Mesendoderm (in vitro differentiated cells): ENCODE measurements around the gene KCNAB2.

Experiments
- DNase-seq: peaks from one replicate; pipeline ENCODE4 v3.0.0; 2013
- H2AK5ac ChIP-seq: 2 replicates; pipeline ENCODE4 v1.6.1; 2013; ENCODE audit warnings: low read length, inconsistent platforms
- H2BK120ac ChIP-seq: 2 replicates; pipeline ENCODE4 v1.6.1; 2013; ENCODE audit warnings: low read depth, mild to moderate bottlenecking, low read length, moderate library complexity, mixed read lengths
- H2BK15ac ChIP-seq: replicated peaks from 2 replicates; pipeline ENCODE4 v1.6.1; 2013; ENCODE audit warnings: low read depth, mild to moderate bottlenecking, moderate library complexity
- H2BK5ac ChIP-seq: 2 replicates; pipeline ENCODE4 v1.6.1; 2013; ENCODE audit warnings: low read length, inconsistent platforms
- H3K18ac ChIP-seq: 2 replicates; pipeline ENCODE4 v1.6.1; 2013; ENCODE audit warnings: mild to moderate bottlenecking, low read length, mixed read lengths
- H3K23ac ChIP-seq: one replicate; pipeline ENCODE4 v1.6.1; 2013; ENCODE audit warnings: low read length
- H3K27ac ChIP-seq: 2 replicates; pipeline ENCODE4 v1.5.1; 2013; ENCODE audit warnings: low read depth, mild to moderate bottlenecking, inconsistent platforms, low read length, moderate library complexity
- H3K27me3 ChIP-seq: 2 replicates; pipeline ENCODE4 v1.6.1; 2013; ENCODE audit warnings: low read length, control low read depth, mild to moderate bottlenecking, inconsistent platforms; ENCODE audit not compliant: insufficient read depth, poor library complexity
- H3K36me3 ChIP-seq: 2 replicates; pipeline ENCODE4 v1.6.1; 2013; ENCODE audit warnings: low read length, inconsistent platforms; ENCODE audit not compliant: control insufficient read depth, insufficient read depth
- H3K4ac ChIP-seq: one replicate; pipeline ENCODE4 v1.6.1; 2013; ENCODE audit warnings: low read depth, mild to moderate bottlenecking, low read length, moderate library complexity
- H3K4me1 ChIP-seq: 2 replicates; pipeline ENCODE4 v1.6.1; 2013; ENCODE audit warnings: low read depth, low read length, inconsistent platforms; ENCODE audit not compliant: control insufficient read depth
- H3K4me2 ChIP-seq: 2 replicates; pipeline ENCODE4 v1.6.1; 2013; ENCODE audit warnings: low read length
- H3K4me3 ChIP-seq: 2 replicates; pipeline ENCODE4 v1.5.1; 2013; ENCODE audit warnings: mild to moderate bottlenecking, low read length
- H3K56ac ChIP-seq: one replicate; pipeline ENCODE4 v1.6.1; 2013; ENCODE audit warnings: low read length
- H3K79me1 ChIP-seq: 2 replicates; pipeline ENCODE4 v1.6.1; 2013; ENCODE audit warnings: low read length, inconsistent platforms
- H3K79me2 ChIP-seq: 2 replicates; pipeline ENCODE4 v1.6.1; 2013; ENCODE audit warnings: mild to moderate bottlenecking, low read length; ENCODE audit not compliant: control insufficient read depth, insufficient read depth
- H3K9ac ChIP-seq: 2 replicates; pipeline ENCODE4 v1.6.1; 2013; ENCODE audit warnings: low read length, inconsistent platforms
- H4K5ac ChIP-seq: one replicate; pipeline ENCODE4 v1.6.1; 2013; ENCODE audit warnings: low read length
- H4K8ac ChIP-seq: one replicate; pipeline ENCODE4 v1.6.1; 2013; ENCODE audit warnings: low read depth, mild to moderate bottlenecking, control low read depth, low read length, moderate library complexity
- WGBS: extraction: QIAGEN DNeasy Blood & Tissue Kit; methylation state at CpG from one replicate; pipeline ENCODE4 v1.1.7; 2013; ENCODE audit warnings: low lambda C conversion rate, missing lambda C conversion rate; ENCODE audit not compliant: insufficient coverage; ENCODE audit errors: extremely low coverage; 5-methylcytosine and 5-hydroxymethylcytosine counted together

KCNAB2 gene

DNA sequence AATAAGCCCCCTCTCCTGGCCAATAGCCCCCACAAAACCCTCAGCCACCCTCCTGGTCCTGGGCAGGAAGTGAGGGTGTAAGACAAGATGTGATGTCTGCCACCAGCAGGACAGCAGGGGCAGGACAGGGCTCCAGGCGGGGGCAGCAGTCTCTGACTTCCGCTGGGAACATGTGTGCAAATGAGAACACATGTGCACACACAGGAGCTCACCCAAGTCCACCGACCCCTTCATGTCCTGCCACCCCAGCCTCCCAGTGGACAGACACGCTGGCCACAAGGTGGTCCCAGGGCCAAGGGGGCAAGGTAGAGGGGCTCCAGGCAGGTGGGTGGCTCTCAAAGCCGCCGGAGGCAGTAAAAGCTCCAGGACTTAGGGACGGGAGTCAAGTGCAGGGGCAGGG is 60.1 kb downstream of the KCNAB2 start:
- no peak overlapping the region for H4K5ac ChIP-seq
- no peak overlapping the region for H3K56ac ChIP-seq
- no peaks in the 10 kb centered on the region for H3K79me1 ChIP-seq
- no peak overlapping the region for H2BK120ac ChIP-seq
- no peak overlapping the region for H3K27ac ChIP-seq
- H3K4me1 ChIP-seq: no peaks in the 10 kb centered on the region
- H3K4ac ChIP-seq: no peak overlapping the region
- no peak overlapping the region for H4K8ac ChIP-seq
- no peaks in the 10 kb centered on the region for H3K36me3 ChIP-seq
- H2BK5ac ChIP-seq: no peak overlapping the region
- H2AK5ac ChIP-seq: no peak overlapping the region
- no peak overlapping the region for H3K4me3 ChIP-seq
- no CpG with 5 or more reads among the region's 7 CpGs for WGBS
- H3K18ac ChIP-seq: no peak overlapping the region
- DNase-seq: no peak
- H3K4me2 ChIP-seq: no peak overlapping the region
- H3K23ac ChIP-seq: no peak overlapping the region
- no peak overlapping the region for H3K9ac ChIP-seq
- H3K79me2 ChIP-seq: no peaks in the 10 kb centered on the region
- no peaks in the 10 kb centered on the region for H3K27me3 ChIP-seq
- H2BK15ac ChIP-seq: no peak overlapping the region

GRCh38 chr1:6106321-6106731 is 60.6 kb downstream of the KCNAB2 start:
- Histone ChIP-seq H3K4me1 (no peaks in the 10 kb centered on the region), H3K56ac (no peak overlapping the region), H3K23ac (no peak overlapping the region), H2BK5ac (no peak overlapping the region), H3K18ac (no peak overlapping the region), H2AK5ac (no peak overlapping the region), H3K4ac (no peak overlapping the region), H4K5ac (no peak overlapping the region), H3K27me3 (no peaks in the 10 kb centered on the region), H3K9ac (no peak overlapping the region), H2BK120ac (no peak overlapping the region), H3K27ac (no peak overlapping the region), H4K8ac (no peak overlapping the region), H3K79me2 (no peaks in the 10 kb centered on the region), H3K4me2 (no peak overlapping the region), H2BK15ac (no peak overlapping the region), H3K4me3 (no peak overlapping the region), H3K36me3 (no peaks in the 10 kb centered on the region), H3K79me1 (no peaks in the 10 kb centered on the region)
- no CpG with 5 or more reads among the region's 28 CpGs for WGBS
- no peak for DNase-seq

GRCh38 chr1:6106977-6107376 is 61.3 kb downstream of the KCNAB2 start:
- WGBS: 100% methylated on average over 6 of the region's 6 CpGs
- DNase-seq: no peak
- H3K27ac ChIP-seq: no peak overlapping the region

GRCh38 chr1:6107409-6108356 is 62.0 kb downstream of the KCNAB2 start:
- no peaks in the 10 kb centered on the region for H3K36me3 ChIP-seq
- H3K27ac ChIP-seq: no peak overlapping the region
- no peak overlapping the region for H4K8ac ChIP-seq
- H4K5ac ChIP-seq: no peak overlapping the region
- no peak overlapping the region for H2AK5ac ChIP-seq
- H3K4me2 ChIP-seq: no peak overlapping the region
- no peaks in the 10 kb centered on the region for H3K79me1 ChIP-seq
- no peak overlapping the region for H2BK15ac ChIP-seq
- H3K4me3 ChIP-seq: no peak overlapping the region
- H2BK5ac ChIP-seq: no peak overlapping the region
- H3K79me2 ChIP-seq: no peaks in the 10 kb centered on the region
- H2BK120ac ChIP-seq: no peak overlapping the region
- no peak overlapping the region for H3K56ac ChIP-seq
- WGBS: 100% methylated on average over 8 of the region's 8 CpGs
- DNase-seq: no peak
- no peak overlapping the region for H3K9ac ChIP-seq
- no peak overlapping the region for H3K18ac ChIP-seq
- no peak overlapping the region for H3K23ac ChIP-seq
- H3K4me1 ChIP-seq: no peaks in the 10 kb centered on the region
- H3K27me3 ChIP-seq: no peaks in the 10 kb centered on the region
- H3K4ac ChIP-seq: no peak overlapping the region

More at GRCh38 chr1:6106977-6107376, 61.3 kb downstream of the KCNAB2 start:
- no peak overlapping the region for H4K5ac ChIP-seq
- no peak overlapping the region for H3K9ac ChIP-seq
- H3K4ac ChIP-seq: no peak overlapping the region
- H2BK15ac ChIP-seq: no peak overlapping the region
- no peaks in the 10 kb centered on the region for H3K27me3 ChIP-seq
- H3K18ac ChIP-seq: no peak overlapping the region
- no peaks in the 10 kb centered on the region for H3K4me1 ChIP-seq
- H2AK5ac ChIP-seq: no peak overlapping the region
- H2BK5ac ChIP-seq: no peak overlapping the region
- H3K56ac ChIP-seq: no peak overlapping the region
- H3K4me2 ChIP-seq: no peak overlapping the region
- H3K23ac ChIP-seq: no peak overlapping the region
- no peak overlapping the region for H4K8ac ChIP-seq
- no peaks in the 10 kb centered on the region for H3K36me3 ChIP-seq
- no peaks in the 10 kb centered on the region for H3K79me1 ChIP-seq
- H2BK120ac ChIP-seq: no peak overlapping the region
- no peak overlapping the region for H3K4me3 ChIP-seq
- H3K79me2 ChIP-seq: no peaks in the 10 kb centered on the region

DNA sequence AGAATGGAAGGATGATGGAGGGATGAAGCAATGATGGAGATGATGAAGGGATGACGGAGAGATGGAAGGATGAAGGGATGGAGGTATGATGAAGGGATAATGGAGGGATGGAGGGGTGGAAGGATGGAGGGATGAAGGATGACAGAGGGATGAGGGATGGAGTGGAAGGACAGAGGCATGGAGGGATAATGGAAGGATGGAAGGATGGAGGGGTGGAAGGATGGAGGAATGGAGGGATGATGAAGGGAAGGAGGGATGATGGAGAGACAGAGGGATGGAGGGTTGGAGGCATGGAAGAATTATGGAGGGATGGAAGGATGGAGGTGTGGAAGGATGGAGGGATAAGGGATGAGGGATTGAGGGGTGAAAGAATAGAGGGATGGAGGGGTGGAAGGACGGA is 62.8 kb downstream of the KCNAB2 start:
- no peaks in the 10 kb centered on the region for H3K27me3 ChIP-seq
- no peaks in the 10 kb centered on the region for H3K4me1 ChIP-seq
- no peak overlapping the region for H3K23ac ChIP-seq
- no peaks in the 10 kb centered on the region for H3K36me3 ChIP-seq
- no peak overlapping the region for H4K8ac ChIP-seq
- DNase-seq: no peak
- no peak overlapping the region for H3K9ac ChIP-seq
- H3K79me1 ChIP-seq: no peaks in the 10 kb centered on the region
- no peak overlapping the region for H2BK15ac ChIP-seq
- no peak overlapping the region for H3K56ac ChIP-seq
- H3K27ac ChIP-seq: no peak overlapping the region
- no peak overlapping the region for H3K4me2 ChIP-seq
- H4K5ac ChIP-seq: no peak overlapping the region
- WGBS: 100% methylated on average over 2 of the region's 2 CpGs
- no peak overlapping the region for H3K4me3 ChIP-seq
- H3K79me2 ChIP-seq: no peaks in the 10 kb centered on the region
- H2AK5ac ChIP-seq: no peak overlapping the region
- no peak overlapping the region for H3K18ac ChIP-seq
- H2BK5ac ChIP-seq: no peak overlapping the region
- H3K4ac ChIP-seq: no peak overlapping the region
- no peak overlapping the region for H2BK120ac ChIP-seq
